Activated T-helper 2 cell treated with anti-CD3 and anti-CD28 coated beads, Interferon-gamma antibody, Interleukin-2, Interleukin-4, amounts not matched to agents 10 μg/mL and 5 μg/mL and 100 μg/mL, durations not matched to agents 14 hours and 24 hours and 36 hours (primary cell): ENCODE results near the gene ANP32E. TPM values are rescaled to one million over a fixed set of nuclear protein-coding genes. Genes with fewer than 3 reads are reported as not detected.
"Not testable (repeated sequence)": the region's sequence is repeated elsewhere in the genome, so short reads cannot be mapped to it uniquely, and the experiment has no call there.

Experiments
- DNase-seq: peaks from one replicate; pipeline ENCODE4 v3.0.0; 2021; ENCODE audit warnings: low spot score
- H3K27ac Mint-ChIP-seq: one replicate; pipeline ENCODE4 v1.8.0; 2021; ENCODE audit warnings: mixed read lengths
- H3K27me3 Mint-ChIP-seq: one replicate; pipeline ENCODE4 v1.8.0; 2021; ENCODE audit warnings: low read depth, mixed read lengths
- H3K36me3 Mint-ChIP-seq: one replicate; pipeline ENCODE4 v1.8.0; 2021; ENCODE audit warnings: low read depth, mixed read lengths
- H3K4me1 Mint-ChIP-seq: one replicate; pipeline ENCODE4 v1.8.0; 2021; ENCODE audit warnings: low read depth, mixed read lengths
- H3K4me3 Mint-ChIP-seq: one replicate; pipeline ENCODE4 v1.8.0; 2021; ENCODE audit warnings: low read depth, mild to moderate bottlenecking, moderate library complexity, mixed read lengths
- H3K9me3 Mint-ChIP-seq: one replicate; pipeline ENCODE4 v1.8.0; 2021; ENCODE audit warnings: mixed read lengths
- intact Hi-C: fragments of 100-400 bp; cut with micrococcal nuclease; formaldehyde crosslinking; loops from one replicate; pipeline ENCODE4 v1.15.1; 2023
- total RNA-seq: library from RNA; stranded (reverse); gene quantifications from 2 replicates; pipeline ENCODE4 v1.2.3, GENCODE V29; 2022

The ANP32E gene
- total RNA-seq, 1 donor from 2014 or later, result 198 TPM

DNA sequence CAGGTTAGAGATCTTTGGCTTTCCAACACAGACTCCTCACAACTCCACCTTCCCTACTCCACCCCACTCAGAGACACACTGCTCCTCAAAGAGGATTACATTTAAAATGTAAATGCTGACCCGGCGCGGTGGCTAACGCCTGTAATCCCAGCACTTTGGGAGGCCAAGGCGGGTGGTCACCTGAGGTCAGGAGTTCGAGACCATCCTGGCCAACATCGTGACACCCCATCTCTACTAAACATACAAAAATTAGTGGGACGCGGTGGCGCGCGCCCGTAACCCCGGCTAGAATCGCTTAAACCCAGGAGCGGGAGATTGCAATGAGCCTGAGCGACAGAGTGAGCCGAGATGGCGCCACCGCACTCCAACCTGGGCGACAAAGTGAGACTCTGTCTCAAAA lies 1.8 kb upstream of the ANP32E start:
- Mint-ChIP-seq H3K9me3 (no peaks in the 10 kb centered on the region), H3K27me3 (peaks cover 1% of the 10 kb centered on the region), H3K36me3 (peaks cover 13% of the 10 kb centered on the region), H3K27ac (peak overlapping the region; percentile 25), H3K4me3 (peak overlapping the region; percentile 9), H3K4me1 (peaks cover 16% of the 10 kb centered on the region)
- intact Hi-C loops, result loop anchor here (2.0 to 10.0 kb wide), 5 partner anchors 31 to 917 kb away; partner anchors contain the start of genes APH1A, CIART, OTUD7B and TNFAIP8L2
- no peak for DNase-seq

DNA sequence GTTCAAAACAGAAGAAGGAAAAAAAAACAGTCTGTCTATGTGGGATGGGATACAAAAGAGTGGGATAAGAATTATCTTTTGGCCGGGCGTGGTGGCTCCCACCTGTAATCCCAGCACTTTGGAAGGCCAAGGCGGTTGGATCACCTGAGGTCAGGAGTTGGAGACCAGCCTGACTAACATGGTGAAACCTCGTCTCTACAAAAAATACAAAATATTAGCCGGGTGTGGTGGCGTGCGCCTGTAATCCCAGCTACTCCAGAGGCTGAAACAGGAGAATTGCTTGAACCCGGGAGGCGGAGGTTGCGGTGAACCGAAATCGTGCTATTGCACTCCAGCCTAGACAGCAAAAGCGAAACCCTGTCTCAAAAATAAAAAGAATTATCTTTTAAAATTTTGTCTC lies 1.3 kb upstream of the ANP32E start:
- H3K27me3 Mint-ChIP-seq, H3K4me3 Mint-ChIP-seq, H3K27ac Mint-ChIP-seq, DNase-seq, H3K9me3 Mint-ChIP-seq: not testable (repeated sequence)
- intact Hi-C loops, result loop anchor here (2.0 to 10.0 kb wide), 5 partner anchors 32 to 918 kb away; partner anchors contain the start of genes APH1A, CIART, OTUD7B and TNFAIP8L2
- Mint-ChIP-seq H3K4me1 (peaks cover 18% of the 10 kb centered on the region), H3K36me3 (peaks cover 13% of the 10 kb centered on the region)

DNA sequence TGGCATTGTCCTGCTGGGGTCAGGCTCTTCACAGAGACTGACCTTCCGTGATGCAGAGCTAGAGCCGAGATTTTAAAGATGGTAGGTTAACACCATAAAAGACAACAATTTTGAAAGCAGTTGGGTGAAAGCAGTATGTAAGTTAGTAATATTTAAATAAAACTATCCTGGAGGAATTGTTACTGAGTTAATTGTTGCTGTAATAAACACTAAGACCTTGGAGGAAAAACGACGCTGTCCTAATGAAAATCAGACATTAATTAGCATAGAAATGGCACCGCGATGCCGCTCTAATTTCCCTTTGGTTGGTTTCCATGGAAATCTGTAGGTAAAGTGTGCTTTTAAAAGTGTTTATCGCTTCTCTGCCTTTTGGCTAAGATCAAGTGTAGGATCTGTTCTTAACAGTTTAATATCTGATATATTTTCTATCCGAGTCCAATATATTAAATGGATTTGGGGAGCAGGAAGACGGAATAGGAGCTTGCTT lies 745 bp upstream of the ANP32E start:
- intact Hi-C loops, result loop anchor here (1.0 to 10.0 kb wide), 6 partner anchors 23 to 918 kb away; partner anchors contain the start of genes APH1A, CIART, OTUD7B and TNFAIP8L2
- H3K9me3 Mint-ChIP-seq, result no peaks in the 10 kb centered on the region
- H3K4me3 Mint-ChIP-seq, result no peak overlapping the region
- no peak overlapping the region for H3K27ac Mint-ChIP-seq
- H3K36me3 Mint-ChIP-seq, result peaks cover 16% of the 10 kb centered on the region
- H3K27me3 Mint-ChIP-seq, result peaks cover 1% of the 10 kb centered on the region
- peaks cover 18% of the 10 kb centered on the region for H3K4me1 Mint-ChIP-seq
- DNase-seq, result no peak

DNA sequence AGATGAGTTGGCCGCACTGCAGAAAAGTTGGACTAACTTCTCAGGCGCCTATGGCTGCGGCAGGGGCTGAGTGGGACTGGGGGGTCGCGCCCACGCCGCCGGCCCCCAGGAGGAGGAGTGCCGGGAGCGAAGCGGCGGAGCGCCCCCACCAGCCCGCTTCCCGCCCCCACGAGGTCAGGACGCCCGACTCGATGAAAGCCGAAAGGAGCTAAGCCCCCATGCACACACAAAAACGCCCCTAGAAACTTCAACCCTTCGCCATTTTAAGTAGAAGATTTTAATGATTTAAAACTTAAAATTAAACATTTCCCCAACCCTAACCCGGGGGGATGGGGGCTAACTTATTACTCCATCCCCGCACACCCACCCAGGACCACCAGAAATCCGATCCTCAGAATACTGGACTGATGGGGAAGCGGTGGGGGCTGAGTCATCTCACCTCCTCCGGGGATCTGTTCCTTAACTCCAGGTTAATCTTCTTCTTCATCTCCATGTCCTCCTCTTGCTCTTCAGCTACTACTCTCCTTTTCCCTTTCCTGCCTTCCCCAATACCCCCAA lies 539 bp downstream of the ANP32E start:
- Mint-ChIP-seq H3K4me1 (peaks cover 18% of the 10 kb centered on the region), H3K27ac (no peak overlapping the region), H3K27me3 (no peaks in the 10 kb centered on the region), H3K36me3 (peaks cover 26% of the 10 kb centered on the region), H3K9me3 (no peaks in the 10 kb centered on the region), H3K4me3 (no peak overlapping the region)
- intact Hi-C loops, result loop anchor here (2.0 to 10.0 kb wide), 5 partner anchors 47 to 919 kb away; partner anchors contain the start of genes CIART, OTUD7B, TNFAIP8L2 and VPS45
- DNase-seq, result peak; percentile 22

DNA sequence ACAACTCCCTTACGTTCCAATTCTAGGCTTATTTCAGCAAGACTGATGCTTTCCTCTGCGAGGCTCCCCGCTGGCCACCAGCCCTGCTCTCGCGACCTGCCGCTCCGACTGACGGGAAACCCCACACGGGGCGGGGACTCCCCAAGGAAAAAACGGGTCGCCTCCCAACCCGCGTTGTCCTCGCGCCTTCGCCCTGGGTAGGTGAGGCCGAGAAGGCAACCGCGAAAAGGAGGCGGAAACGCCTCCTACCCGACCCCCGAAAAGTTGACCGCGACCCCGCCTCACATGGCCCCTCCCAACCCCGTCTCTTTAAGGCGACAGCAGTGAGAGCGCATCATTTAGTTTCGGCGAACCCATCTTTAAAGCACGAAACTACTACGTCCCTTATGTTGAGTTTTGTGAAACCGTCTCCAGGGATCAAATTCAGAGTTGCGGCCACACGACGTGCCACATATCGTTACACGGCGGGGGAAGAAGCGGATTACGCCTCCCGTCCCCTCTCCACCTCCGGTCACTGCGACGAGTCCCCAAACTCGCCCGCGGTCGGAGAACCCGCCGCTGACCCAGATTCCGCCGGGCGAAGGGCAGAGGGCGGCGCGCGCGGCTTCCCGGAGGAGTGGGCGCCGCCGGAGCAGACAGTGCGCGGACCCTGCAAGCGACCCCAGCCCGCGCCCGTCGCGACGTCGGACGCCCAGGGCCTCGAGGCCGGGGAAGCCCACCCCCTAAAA lies 1.2 kb downstream of the ANP32E start:
- peak; percentile 91 for DNase-seq
- Mint-ChIP-seq H3K27me3 (no peaks in the 10 kb centered on the region), H3K27ac (peak overlapping the region; percentile 97), H3K36me3 (peaks cover 31% of the 10 kb centered on the region), H3K4me3 (no peak overlapping the region), H3K4me1 (peaks cover 16% of the 10 kb centered on the region), H3K9me3 (no peaks in the 10 kb centered on the region)
- intact Hi-C loops, result loop anchor here (1.0 to 10.0 kb wide), 6 partner anchors 48 to 920 kb away; partner anchors contain the start of genes CIART, OTUD7B, PRPF3 and TNFAIP8L2

DNA sequence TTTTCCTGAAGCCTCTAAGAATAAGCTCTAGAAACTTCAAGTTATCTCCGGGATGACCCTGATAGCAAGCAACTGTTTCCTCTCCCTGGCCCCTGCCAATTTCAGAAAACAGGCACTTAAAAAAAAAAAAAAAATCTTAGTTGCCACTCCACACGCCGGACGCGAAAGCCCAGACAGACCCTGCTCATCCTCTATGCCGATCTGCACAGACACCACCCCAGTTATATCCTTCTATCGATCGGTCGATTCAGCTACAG lies 1.7 kb downstream of the ANP32E start:
- Mint-ChIP-seq H3K27me3 (no peaks in the 10 kb centered on the region), H3K9me3 (no peaks in the 10 kb centered on the region), H3K27ac (peak overlapping the region; percentile 97), H3K4me1 (peaks cover 14% of the 10 kb centered on the region), H3K36me3 (peaks cover 31% of the 10 kb centered on the region), H3K4me3 (no peak overlapping the region)
- no peak for DNase-seq
- intact Hi-C loops, result loop anchor here (1.0 to 10.0 kb wide), 3 partner anchors 87 to 921 kb away; partner anchors contain the start of genes PRPF3, TNFAIP8L2 and VPS45

DNA sequence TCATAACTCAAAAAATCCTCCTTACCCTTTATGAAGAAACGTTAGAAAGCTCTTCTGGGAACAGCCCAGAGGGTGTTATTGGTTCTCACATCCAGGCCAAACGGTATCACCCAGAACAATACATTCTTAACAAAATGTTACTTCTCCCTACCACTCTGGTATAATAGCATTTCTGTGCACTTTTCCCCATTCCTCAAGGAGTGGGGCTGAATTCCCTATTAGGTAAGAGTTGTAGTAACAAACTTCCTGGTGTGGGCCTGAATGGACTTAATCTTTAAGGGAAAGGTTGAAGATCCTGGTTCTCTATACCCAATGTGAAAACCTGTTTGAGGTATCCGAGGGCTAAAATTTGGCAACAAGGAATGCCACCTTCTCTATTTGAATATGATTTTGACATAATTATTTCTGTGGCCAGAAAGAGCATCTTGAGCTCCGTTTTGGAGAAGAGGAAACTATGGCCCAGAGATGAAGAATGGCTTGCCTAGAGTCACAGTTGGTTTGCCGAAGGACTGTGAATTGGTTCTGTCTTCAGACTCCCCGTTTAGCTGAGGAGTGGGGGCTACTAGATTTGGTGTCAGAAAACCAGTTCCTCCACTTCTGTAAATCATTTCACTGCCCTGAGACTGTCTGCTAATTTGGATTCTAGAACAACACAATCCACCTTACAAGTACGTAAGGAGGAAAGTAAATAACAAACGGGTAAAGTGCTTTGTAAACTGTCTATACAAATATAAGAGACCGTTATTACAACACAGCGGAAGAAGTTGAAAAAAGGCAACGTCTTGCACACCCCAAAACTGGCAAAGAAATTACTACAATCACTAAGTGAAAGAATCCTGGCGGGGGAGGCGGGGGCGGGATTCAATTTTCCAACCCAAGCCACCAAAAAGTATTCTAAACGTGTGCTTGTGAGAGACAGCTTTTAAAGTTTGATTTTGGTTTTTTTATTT lies 2.3 kb downstream of the ANP32E start:
- Mint-ChIP-seq H3K36me3 (peaks cover 35% of the 10 kb centered on the region), H3K4me1 (peaks cover 14% of the 10 kb centered on the region), H3K27me3 (no peaks in the 10 kb centered on the region), H3K27ac (peak overlapping the region; percentile 97), H3K4me3 (no peak overlapping the region), H3K9me3 (no peaks in the 10 kb centered on the region)
- intact Hi-C loops, result loop anchor here (1.0 to 10.0 kb wide), 3 partner anchors 88 to 921 kb away; partner anchors contain the start of genes PRPF3, TNFAIP8L2 and VPS45
- DNase-seq, result no peak

DNA sequence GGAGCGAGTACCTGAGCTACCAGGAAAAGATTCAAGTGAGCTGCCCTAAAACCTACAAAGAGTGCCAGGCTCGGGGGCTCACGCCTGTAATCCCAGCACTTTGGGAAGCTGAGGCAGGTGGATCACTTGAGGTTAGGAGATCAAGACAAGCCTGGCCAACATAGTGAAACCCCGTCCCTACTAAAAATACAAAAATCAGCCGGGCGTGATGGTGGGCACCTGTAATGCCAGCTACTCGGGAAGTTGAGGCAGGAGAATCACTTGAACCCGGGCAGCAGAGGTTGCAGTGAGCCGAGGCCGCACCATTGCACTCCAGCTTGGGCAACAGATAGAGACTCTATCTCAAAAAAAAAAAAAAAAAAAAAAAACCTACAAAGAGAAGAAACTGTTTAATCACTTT lies 3.0 kb downstream of the ANP32E start:
- not testable (repeated sequence) for H3K4me3 Mint-ChIP-seq, H3K27me3 Mint-ChIP-seq, H3K9me3 Mint-ChIP-seq, DNase-seq
- Mint-ChIP-seq H3K36me3 (peaks cover 41% of the 10 kb centered on the region), H3K27ac (peak overlapping the region; percentile 97), H3K4me1 (peaks cover 14% of the 10 kb centered on the region)
- intact Hi-C loops, result loop anchor here (10.0 kb wide), 1 partner anchor 922 kb away; the partner anchor contains the start of gene TNFAIP8L2

DNA sequence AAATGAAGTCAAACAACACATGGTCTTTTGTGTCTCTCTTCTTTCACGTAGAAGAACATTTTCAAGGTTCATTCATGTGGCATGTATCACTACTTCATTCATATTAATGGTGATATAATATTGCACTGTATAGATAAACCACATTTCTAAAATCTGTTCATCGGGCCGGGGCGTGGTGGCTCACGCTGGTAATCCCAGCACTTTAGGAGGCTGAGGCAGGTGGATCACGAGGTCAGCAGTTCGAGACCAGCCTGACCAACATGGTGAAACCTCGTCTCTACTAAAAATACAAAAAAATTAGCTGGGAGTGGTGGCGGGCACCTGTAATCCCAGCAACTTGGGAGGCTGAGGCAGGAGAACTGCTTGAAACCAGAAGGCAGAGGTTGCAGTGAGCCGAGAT lies 7.7 kb downstream of the ANP32E start:
- Mint-ChIP-seq H3K36me3 (peaks cover 70% of the 10 kb centered on the region), H3K4me1 (peaks cover 17% of the 10 kb centered on the region)
- H3K27me3 Mint-ChIP-seq, H3K27ac Mint-ChIP-seq, DNase-seq, H3K9me3 Mint-ChIP-seq, intact Hi-C loops, H3K4me3 Mint-ChIP-seq: not testable (repeated sequence)

DNA sequence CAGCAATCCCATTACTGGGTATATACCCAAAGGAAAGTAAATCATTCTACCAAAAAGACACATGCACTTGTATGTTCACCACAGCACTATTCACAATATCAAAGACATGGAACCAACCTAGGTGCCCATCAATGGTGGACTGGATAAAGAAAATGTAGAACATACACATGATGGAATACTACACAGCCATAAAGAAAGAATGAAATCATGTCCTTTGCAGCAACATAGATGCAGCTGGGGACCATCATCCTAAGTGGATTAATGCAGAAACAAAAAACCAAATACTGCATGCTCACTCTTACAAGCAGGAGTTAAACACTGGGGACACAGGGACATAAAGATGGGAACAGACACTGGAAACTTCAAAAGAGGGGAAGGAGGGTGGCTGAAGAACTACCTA lies 8.7 kb downstream of the ANP32E start:
- Mint-ChIP-seq H3K27me3 (no peaks in the 10 kb centered on the region), H3K4me3 (no peak overlapping the region), H3K9me3 (no peaks in the 10 kb centered on the region), H3K4me1 (peaks cover 10% of the 10 kb centered on the region), H3K27ac (no peak overlapping the region), H3K36me3 (peaks cover 75% of the 10 kb centered on the region)
- no peak for DNase-seq
- intact Hi-C loops, result no loop called here

DNA sequence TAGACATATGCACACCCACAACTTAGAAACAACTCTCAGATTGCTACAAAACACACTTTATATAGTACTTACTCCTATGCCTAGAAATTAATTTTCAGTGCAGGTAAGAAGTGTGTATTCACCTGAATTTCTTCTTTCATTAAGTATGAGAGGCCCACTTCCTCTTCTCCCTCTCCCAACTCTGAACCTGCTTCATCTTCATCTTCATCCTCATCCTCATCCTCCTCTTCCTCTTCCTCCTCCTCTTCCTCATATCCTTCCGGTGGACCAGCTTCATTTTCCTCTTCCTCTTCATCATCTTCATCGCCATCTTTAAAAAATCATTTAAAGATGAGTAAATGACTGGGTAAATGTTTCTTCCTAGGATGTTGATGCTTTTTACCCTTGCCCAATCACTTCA lies 9.4 kb downstream of the ANP32E start:
- H3K9me3 Mint-ChIP-seq, result no peaks in the 10 kb centered on the region
- H3K27me3 Mint-ChIP-seq, result no peaks in the 10 kb centered on the region
- no peak for DNase-seq
- H3K4me1 Mint-ChIP-seq, result peaks cover 10% of the 10 kb centered on the region
- intact Hi-C loops, result no loop called here
- no peak overlapping the region for H3K27ac Mint-ChIP-seq
- H3K36me3 Mint-ChIP-seq, result peaks cover 74% of the 10 kb centered on the region
- no peak overlapping the region for H3K4me3 Mint-ChIP-seq

DNA sequence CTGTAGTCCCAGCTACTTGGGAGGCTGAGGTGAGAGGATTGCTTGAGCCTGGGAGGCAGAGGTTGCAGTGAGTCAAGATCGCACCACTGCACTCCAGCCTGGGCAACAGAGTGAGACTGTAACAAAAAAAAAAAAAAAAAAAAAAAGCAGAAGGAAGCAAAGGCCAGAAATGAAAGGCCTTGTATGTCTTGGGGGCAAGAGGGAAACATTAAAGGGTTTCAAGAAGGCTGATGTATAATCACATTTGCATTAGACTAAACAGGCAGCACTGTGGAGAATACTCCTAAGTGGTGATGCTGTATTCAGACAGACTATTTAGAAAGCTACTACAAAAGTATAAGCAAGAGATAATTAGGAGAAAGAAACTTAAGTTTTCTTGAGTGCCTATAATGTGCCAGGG lies 10.4 kb downstream of the ANP32E start:
- Mint-ChIP-seq H3K9me3 (no peaks in the 10 kb centered on the region), H3K27ac (no peak overlapping the region), H3K4me3 (no peak overlapping the region), H3K4me1 (peaks cover 10% of the 10 kb centered on the region), H3K36me3 (peaks cover 70% of the 10 kb centered on the region), H3K27me3 (no peaks in the 10 kb centered on the region)
- intact Hi-C loops, result no loop called here
- no peak for DNase-seq
